ENCODE measurements around the gene TRMT1. TPM values are rescaled to one million over a fixed set of nuclear protein-coding genes. Genes with fewer than 3 reads are reported as not detected.

Gene TRMT1
- total and polyA plus RNA-seq, 7 experiments from 2014 or later: 22.6 to 96.4 (median 69.1) TPM

DNA sequence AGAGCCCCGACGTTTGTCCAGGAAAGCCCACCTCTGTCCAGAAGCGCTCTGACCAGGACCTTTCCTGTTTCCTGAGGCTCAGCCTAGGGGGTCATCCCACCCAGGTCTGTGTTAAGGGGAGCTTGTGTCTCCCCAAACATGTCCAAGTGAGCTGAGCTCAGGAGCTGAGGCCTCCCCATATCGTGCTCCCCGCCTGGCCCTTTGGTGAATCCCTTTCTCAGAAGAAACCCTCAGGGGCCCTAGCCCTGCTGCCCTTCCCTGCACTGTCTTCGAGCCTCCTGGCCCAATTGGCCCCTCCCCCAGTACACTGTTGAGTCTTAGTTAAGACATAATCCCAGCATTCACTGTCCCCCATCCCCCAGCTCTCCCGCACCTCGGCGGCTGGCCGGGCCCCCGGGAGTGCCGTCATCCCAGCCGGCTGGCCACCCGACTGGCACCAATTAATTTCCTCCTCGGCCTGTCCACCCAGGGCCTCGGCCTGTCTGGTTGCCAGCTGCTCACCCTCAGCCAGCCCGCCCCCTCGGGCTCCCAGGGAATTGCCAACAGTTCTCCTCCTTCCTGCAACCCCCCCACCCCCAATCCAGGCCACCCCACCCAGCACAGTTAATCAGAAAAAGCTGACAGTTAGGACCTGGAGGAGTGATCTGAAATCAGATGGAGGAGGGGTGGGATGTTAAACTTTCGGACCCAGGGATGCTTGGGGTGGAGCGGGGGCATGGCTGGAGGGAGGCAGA, 47.2 kb upstream of the TRMT1 start:
- H3K4me3 ChIP-seq (ENCODE audit: low read length): peak overlapping the region; percentile 60
- H3K4me1 ChIP-seq (ENCODE audit: control insufficient read depth in 2 of 2, insufficient read depth in 2 of 2, low read length in 2 of 2): peaks cover 64 to 77% of the 10 kb centered on the region in 2 donors
- intact Hi-C loops (cut with micrococcal nuclease): loop anchor here (1.0 to 2.0 kb wide), 4 partner anchors 8 to 31 kb away; no protein-coding TSS in a partner anchor
- no peaks in the 10 kb centered on the region for H3K36me3 ChIP-seq (ENCODE audit: control insufficient read depth in 2 of 3, insufficient read depth in 3 of 3, low read length in 3 of 3)
- peak overlapping the region; percentile 90 for H3K27ac ChIP-seq (ENCODE audit: low read depth, low read length)
- H3K9me3 ChIP-seq (ENCODE audit: control insufficient read depth in 2 of 3, low read length in 3 of 3): no peaks in the 10 kb centered on the region
- ATAC-seq: peak; percentile 17
- ChIA-PET POLR2A (interaction anchor here (0.7 to 12.7 kb wide), 15 partner anchors 7 to 372 kb away, joined by 3 to 283 read pairs (median 4); partner anchors contain the start of genes IER2, JUNB, NACC1 and STX10), CTCF (interaction anchor here (0.9 to 2.7 kb wide), 6 partner anchors 9 to 59 kb away, joined by 3 to 17 read pairs (median 6); partner anchors contain the start of genes IER2 and STX10)
- Mint-ChIP-seq H3K36me3 (peaks cover 0 to 15% (median 0%) of the 10 kb centered on the region in 5 donors), H3K27me3 (no peaks in the 10 kb centered on the region), H3K4me3 (peak overlapping the region; percentile 85 to 94 (median 89)), H3K9me3 (no peaks in the 10 kb centered on the region), H3K4me1 (peaks cover 25 to 81% (median 66%) of the 10 kb centered on the region in 7 donors), H3K27ac (peak overlapping the region; percentile 92 to 99 (median 97))
- H3K27me3 ChIP-seq (ENCODE audit: control insufficient read depth in 2 of 2, insufficient read depth in 2 of 2, low read length in 2 of 2): no peaks in the 10 kb centered on the region
- peak in 6 of 9 donors; percentile 16 to 61 (median 40) for DNase-seq

DNA sequence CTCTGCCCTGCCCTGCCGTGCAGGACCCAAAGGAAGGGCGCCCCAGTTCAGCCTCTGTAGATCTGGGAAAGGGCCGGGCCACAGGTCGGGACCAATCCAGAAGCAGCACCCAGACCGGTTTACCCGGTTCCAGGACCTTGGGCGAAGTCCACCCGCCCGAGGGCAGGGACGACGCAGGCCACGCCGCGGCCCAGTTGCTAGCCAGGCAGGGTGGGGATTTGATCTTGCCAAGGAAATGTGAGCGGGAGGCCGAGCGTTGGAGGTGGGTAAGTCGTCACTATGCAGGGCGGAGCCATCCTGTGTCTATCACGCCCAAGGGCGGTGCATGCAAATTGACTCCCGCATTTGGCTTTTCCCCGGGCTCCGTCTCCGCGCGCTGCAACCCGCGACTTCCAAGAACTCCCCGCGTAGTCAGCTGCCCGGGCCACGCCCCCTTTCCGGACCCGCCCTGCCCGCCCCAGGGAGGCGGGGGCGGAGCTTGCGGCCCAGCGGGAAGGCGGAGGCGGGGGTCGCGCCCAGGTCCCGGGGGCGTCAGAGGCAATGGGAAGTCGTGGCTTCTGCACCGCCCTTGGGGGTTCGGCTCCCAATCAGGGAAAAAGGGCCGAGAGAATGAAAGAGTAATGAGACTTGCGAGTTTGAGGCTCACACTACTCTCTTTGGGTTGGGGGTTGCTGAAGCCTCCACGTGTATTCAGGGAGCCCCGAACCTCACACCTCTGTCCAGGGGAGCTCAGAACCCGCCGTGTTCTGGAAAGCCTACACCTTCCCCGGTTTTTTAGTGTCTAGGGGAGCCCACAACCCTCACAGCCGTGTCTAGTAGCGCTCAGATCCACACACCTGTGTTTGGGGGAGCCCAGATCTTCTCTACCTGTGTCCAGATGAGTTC, 46.4 kb upstream of the TRMT1 start:
- Histone ChIP-seq H3K27me3 (ENCODE audit: control insufficient read depth in 2 of 2, insufficient read depth in 2 of 2, low read length in 2 of 2) (no peaks in the 10 kb centered on the region), H3K9me3 (ENCODE audit: control insufficient read depth in 2 of 3, low read length in 3 of 3) (no peaks in the 10 kb centered on the region), H3K4me3 (ENCODE audit: low read length) (peak overlapping the region; percentile 60), H3K27ac (ENCODE audit: low read depth, low read length) (peak overlapping the region; percentile 90), H3K36me3 (ENCODE audit: control insufficient read depth in 2 of 3, insufficient read depth in 3 of 3, low read length in 3 of 3) (no peaks in the 10 kb centered on the region), H3K4me1 (ENCODE audit: control insufficient read depth in 2 of 2, insufficient read depth in 2 of 2, low read length in 2 of 2) (peaks cover 56 to 74% of the 10 kb centered on the region in 2 donors)
- H3K4me3 Mint-ChIP-seq: peak overlapping the region; percentile 85 to 94 (median 90)
- H3K27me3 Mint-ChIP-seq: no peaks in the 10 kb centered on the region
- POLR2A ChIA-PET: interaction anchor here (0.7 to 12.7 kb wide), 15 partner anchors 6 to 372 kb away, joined by 3 to 283 read pairs (median 4); partner anchors contain the start of genes IER2, JUNB, NACC1 and STX10
- peaks cover 25 to 87% (median 67%) of the 10 kb centered on the region in 7 donors for H3K4me1 Mint-ChIP-seq
- ATAC-seq: peak; percentile 73
- intact Hi-C loops (cut with micrococcal nuclease): loop anchor here (1.0 to 2.0 kb wide), 4 partner anchors 8 to 32 kb away; no protein-coding TSS in a partner anchor
- peaks cover 0 to 19% (median 0%) of the 10 kb centered on the region in 5 donors for H3K36me3 Mint-ChIP-seq
- CTCF ChIA-PET: interaction anchor here (1.5 to 2.4 kb wide), 4 partner anchors 8 to 49 kb away, joined by 6 to 9 read pairs (median 8); no protein-coding TSS in a partner anchor
- no peaks in the 10 kb centered on the region for H3K9me3 Mint-ChIP-seq
- peak overlapping the region; percentile 92 to 99 (median 97) for H3K27ac Mint-ChIP-seq
- DNase-seq: peak; percentile 46 to 91 (median 75)

DNA sequence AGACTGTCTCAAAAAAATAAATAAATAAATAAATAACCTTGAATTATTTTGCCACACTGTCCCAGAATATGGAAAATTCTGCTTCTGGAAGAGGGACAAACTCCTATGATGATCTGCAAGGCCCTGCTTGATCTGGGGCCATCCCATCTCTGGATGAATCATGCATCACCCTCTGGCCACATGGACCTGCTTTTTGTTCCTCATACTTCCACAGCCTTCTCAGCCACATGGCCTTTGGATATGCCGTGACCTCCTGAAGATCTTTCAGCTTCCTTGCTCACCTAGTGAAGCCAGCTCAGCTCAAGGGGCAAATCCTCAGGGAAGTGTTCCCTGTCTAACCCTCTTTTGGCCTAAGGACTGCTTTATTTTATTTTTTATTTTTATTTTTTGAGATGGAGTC, 44.0 kb upstream of the TRMT1 start:
- H3K4me3 ChIP-seq (ENCODE audit: low read length): no peak overlapping the region
- peaks cover 51 to 68% of the 10 kb centered on the region in 2 donors for H3K4me1 ChIP-seq (ENCODE audit: control insufficient read depth in 2 of 2, insufficient read depth in 2 of 2, low read length in 2 of 2)
- intact Hi-C loops (cut with micrococcal nuclease): no loop called here
- Mint-ChIP-seq H3K4me3 (peak overlapping the region in 2 of 10 donors; percentile 58 to 67), H3K27ac (peak overlapping the region in 8 of 9 donors; percentile 53 to 99 (median 78)), H3K9me3 (no peaks in the 10 kb centered on the region), H3K27me3 (no peaks in the 10 kb centered on the region), H3K4me1 (peaks cover 33 to 89% (median 70%) of the 10 kb centered on the region in 7 donors), H3K36me3 (peaks cover 0 to 14% (median 0%) of the 10 kb centered on the region in 5 donors)
- ATAC-seq (no peak), DNase-seq (no peak)
- no peaks in the 10 kb centered on the region for H3K9me3 ChIP-seq (ENCODE audit: control insufficient read depth in 2 of 3, low read length in 3 of 3)
- ChIA-PET CTCF (interaction anchor here (0.6 to 1.1 kb wide), 3 partner anchors 9 to 60 kb away, joined by 3 to 5 read pairs (median 3); no protein-coding TSS in a partner anchor), POLR2A (interaction anchor here (1.2 to 11.8 kb wide), 4 partner anchors 8 to 41 kb away, joined by 3 to 263 read pairs (median 54); no protein-coding TSS in a partner anchor)
- H3K27me3 ChIP-seq (ENCODE audit: control insufficient read depth in 2 of 2, insufficient read depth in 2 of 2, low read length in 2 of 2): no peaks in the 10 kb centered on the region
- H3K36me3 ChIP-seq (ENCODE audit: control insufficient read depth in 2 of 3, insufficient read depth in 3 of 3, low read length in 3 of 3): no peaks in the 10 kb centered on the region
- H3K27ac ChIP-seq (ENCODE audit: low read depth, low read length): peak overlapping the region; percentile 50

DNA sequence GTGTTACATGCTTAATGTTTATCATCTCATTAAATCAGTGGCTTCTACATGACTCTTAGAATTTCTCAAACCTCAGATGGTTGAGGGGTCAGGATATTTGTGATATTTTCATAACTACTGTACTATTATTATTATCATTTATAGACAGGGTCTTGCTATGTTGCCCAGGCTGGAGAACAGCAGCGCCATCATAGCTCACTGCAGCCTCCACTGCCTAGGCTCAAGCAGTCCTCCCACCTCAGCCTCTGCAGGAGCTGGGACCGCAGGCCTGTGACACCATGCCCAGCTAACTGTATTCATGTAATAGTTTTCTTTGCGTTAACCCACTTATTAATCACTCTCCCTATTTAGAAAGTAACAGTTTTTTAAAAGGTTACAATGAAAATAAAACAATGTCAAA, 43.2 kb upstream of the TRMT1 start:
- peak overlapping the region in 6 of 10 donors; percentile 39 to 68 (median 48) for H3K4me3 Mint-ChIP-seq
- Histone ChIP-seq H3K4me1 (ENCODE audit: control insufficient read depth in 2 of 2, insufficient read depth in 2 of 2, low read length in 2 of 2) (peaks cover 45 to 60% of the 10 kb centered on the region in 2 donors), H3K9me3 (ENCODE audit: control insufficient read depth in 2 of 3, low read length in 3 of 3) (no peaks in the 10 kb centered on the region), H3K36me3 (ENCODE audit: control insufficient read depth in 2 of 3, insufficient read depth in 3 of 3, low read length in 3 of 3) (peaks cover 0 to 5% (median 0%) of the 10 kb centered on the region in 3 experiments), H3K27ac (ENCODE audit: low read depth, low read length) (peak overlapping the region; percentile 50), H3K27me3 (ENCODE audit: control insufficient read depth in 2 of 2, insufficient read depth in 2 of 2, low read length in 2 of 2) (no peaks in the 10 kb centered on the region), H3K4me3 (ENCODE audit: low read length) (no peak overlapping the region)
- peaks cover 0 to 3% (median 0%) of the 10 kb centered on the region in 5 donors for H3K27me3 Mint-ChIP-seq
- peak overlapping the region; percentile 16 to 99 (median 87) for H3K27ac Mint-ChIP-seq
- H3K36me3 Mint-ChIP-seq: peaks cover 0 to 21% (median 3%) of the 10 kb centered on the region in 5 donors
- ATAC-seq (no peak), DNase-seq (no peak)
- peaks cover 0 to 6% (median 0%) of the 10 kb centered on the region in 11 donors for H3K9me3 Mint-ChIP-seq
- H3K4me1 Mint-ChIP-seq: peaks cover 30 to 80% (median 64%) of the 10 kb centered on the region in 7 donors
- ChIA-PET CTCF (no interaction called here), POLR2A (interaction anchor here (0.6 to 6.6 kb wide), 3 partner anchors 9 to 23 kb away, joined by 3 to 283 read pairs (median 3); partner anchors contain the start of genes IER2 and STX10)
- intact Hi-C loops (cut with micrococcal nuclease): loop anchor here (10.0 kb wide), 3 partner anchors 545 to 1205 kb away; partner anchors contain the start of genes ZNF490 (in 1 of the 2) and ZNF791 (in 1 of the 2)

DNA sequence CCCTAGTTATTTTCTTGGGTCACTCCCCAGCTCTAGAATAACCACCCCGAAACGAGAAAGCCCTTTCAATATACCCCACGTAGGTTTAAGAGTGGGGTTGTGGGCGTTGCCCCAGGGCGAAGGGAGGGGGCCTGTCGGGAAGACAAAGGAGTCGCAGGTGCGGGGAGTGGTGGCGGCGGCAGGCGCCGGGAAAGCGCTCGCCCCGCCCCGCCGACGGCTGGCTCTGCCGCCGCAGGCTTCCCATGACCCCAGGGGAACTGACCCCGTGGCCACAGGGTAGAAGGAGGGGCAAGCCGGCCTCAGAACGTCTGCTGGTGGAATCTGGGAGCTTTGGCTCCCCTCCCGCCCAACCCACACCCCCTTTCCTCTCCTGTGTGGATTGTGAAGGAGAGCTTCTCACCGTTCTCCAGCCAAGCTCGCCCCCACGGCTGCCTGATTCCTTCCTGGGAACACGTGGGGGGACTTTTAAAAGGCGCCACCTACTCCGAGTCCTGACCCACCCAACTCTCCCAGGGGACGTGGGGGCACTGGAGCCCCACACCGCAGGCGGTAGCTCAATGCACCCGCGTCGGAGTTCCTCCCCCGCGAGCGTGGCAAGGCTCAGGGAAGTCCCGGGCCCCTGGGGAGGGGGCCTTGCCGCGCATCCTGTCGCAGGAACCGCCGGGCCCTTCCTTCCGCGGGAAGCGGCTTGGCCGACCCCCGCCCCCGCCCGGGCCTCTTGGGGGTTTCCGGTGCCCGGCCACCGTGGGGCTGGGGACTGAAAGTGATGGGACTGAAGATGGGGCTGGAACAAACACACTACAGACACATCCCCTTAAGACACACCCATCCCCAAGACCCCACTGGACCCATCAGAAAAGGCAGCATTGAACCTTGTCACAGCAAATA, 39.2 kb upstream of the TRMT1 start:
- H3K27me3 Mint-ChIP-seq: peaks cover 0 to 17% (median 0%) of the 10 kb centered on the region in 5 donors
- peak; percentile 65 to 86 (median 75) for DNase-seq
- H3K36me3 ChIP-seq (ENCODE audit: control insufficient read depth in 2 of 3, insufficient read depth in 3 of 3, low read length in 3 of 3): peaks cover 0 to 29% (median 6%) of the 10 kb centered on the region in 3 experiments
- H3K9me3 Mint-ChIP-seq: peaks cover 0 to 25% (median 0%) of the 10 kb centered on the region in 11 donors
- H3K27ac Mint-ChIP-seq: peak overlapping the region; percentile 97 to 100 (median 99)
- H3K4me1 Mint-ChIP-seq: peaks cover 22 to 63% (median 39%) of the 10 kb centered on the region in 7 donors
- no peaks in the 10 kb centered on the region for H3K9me3 ChIP-seq (ENCODE audit: control insufficient read depth in 2 of 3, low read length in 3 of 3)
- H3K4me3 Mint-ChIP-seq: peak overlapping the region; percentile 94 to 100 (median 98)
- ChIA-PET POLR2A (interaction anchor here (0.8 to 6.6 kb wide), 17 partner anchors 13 to 123 kb away, joined by 3 to 283 read pairs (median 6); partner anchors contain the start of gene NACC1), CTCF (interaction anchor here (0.7 to 3.5 kb wide), 16 partner anchors 8 to 107 kb away, joined by 3 to 17 read pairs (median 8); no protein-coding TSS in a partner anchor)
- ATAC-seq: peak; percentile 43
- H3K4me1 ChIP-seq (ENCODE audit: control insufficient read depth in 2 of 2, insufficient read depth in 2 of 2, low read length in 2 of 2): peaks cover 14 to 29% of the 10 kb centered on the region in 2 donors
- intact Hi-C loops (cut with micrococcal nuclease): loop anchor here (1.0 to 10.0 kb wide), 8 partner anchors 8 to 1209 kb away; partner anchors contain the start of genes ZNF490 (in 1 of the 2) and ZNF791 (in 1 of the 2)
- peak overlapping the region; percentile 96 for H3K4me3 ChIP-seq (ENCODE audit: low read length)
- no peaks in the 10 kb centered on the region for H3K27me3 ChIP-seq (ENCODE audit: control insufficient read depth in 2 of 2, insufficient read depth in 2 of 2, low read length in 2 of 2)
- peak overlapping the region; percentile 96 for H3K27ac ChIP-seq (ENCODE audit: low read depth, low read length)
- H3K36me3 Mint-ChIP-seq: peaks cover 12 to 35% (median 20%) of the 10 kb centered on the region in 5 donors
